Smooth muscle cell of bladder (primary cell): ENCODE results near the gene OR51S1. TPM values are rescaled to one million over a fixed set of nuclear protein-coding genes. Genes with fewer than 3 reads are reported as not detected.

ENCODE experiments used
- total RNA-seq: library from RNA; depleted of rRNA; stranded (reverse); fragments of >200 nt; gene quantifications from 2 replicates; pipeline ENCODE4 v1.2.3, GENCODE V29; 2014

The OR51S1 gene
- total RNA-seq, result not detected in 2 replicates

GRCh38 chr11:4848908-4849532 lies at the start of gene OR51S1:
TSS of gene OR51S1 (minus strand) at chr11:4849208. CDS start at chr11:4849208, 0 bp downstream.

GRCh38 chr11:4881860-4882500 lies 33.0 kb upstream of the OR51S1 start, which contains the start of gene OR51T1:
TSS of gene OR51T1 (plus strand) at chr11:4881900. CDS start at chr11:4881900, 0 bp downstream.

GRCh38 chr11:4821021-4821420 lies 28.0 kb downstream of the OR51S1 start, which contains the start of gene OR51F2:
TSS of gene OR51F2 (plus strand) at chr11:4821321. CDS start at chr11:4821422, 101 bp downstream.

GRCh38 chr11:4804280-4804679 lies 44.7 kb downstream of the OR51S1 start, which contains the start of gene OR52R1:
TSS of gene OR52R1 (minus strand) at chr11:4804380. CDS start at chr11:4804380, 0 bp downstream.

Other genes with a start within 250 kb of the OR51S1 start
- gene TRIM68, start 241.0 kb downstream of the OR51S1 start, total RNA-seq, result 6.0 and 7.5 TPM in 2 replicates
- gene OR51D1, start 211.7 kb downstream of the OR51S1 start, total RNA-seq, result not detected in 2 replicates
- 0.09 TPM in 1 of 2 replicates, not detected in the other for gene OR51E1, start 205.2 kb downstream of the OR51S1 start, total RNA-seq
- gene OR51E2, start 151.4 kb downstream of the OR51S1 start, total RNA-seq, result 0.09 TPM in 1 of 2 replicates, not detected in the other
- gene MMP26, start 144.4 kb downstream of the OR51S1 start, total RNA-seq, result not detected in 2 replicates
- not detected in 2 replicates for gene OR51F1, start 79.3 kb downstream of the OR51S1 start, total RNA-seq
- gene OR52R1, start 44.8 kb downstream of the OR51S1 start, total RNA-seq, result not detected in 2 replicates
- not detected in 2 replicates for gene OR51F2, start 27.9 kb downstream of the OR51S1 start, total RNA-seq
- gene OR51T1, start 32.7 kb upstream of the OR51S1 start, total RNA-seq, result not detected in 2 replicates
- not detected in 2 replicates for gene OR51A7, start 54.6 kb upstream of the OR51S1 start, total RNA-seq
- not detected in 2 replicates for gene OR51G2, start 70.1 kb upstream of the OR51S1 start, total RNA-seq
- not detected in 2 replicates for gene OR51G1, start 75.1 kb upstream of the OR51S1 start, total RNA-seq
- gene OR51A4, start 98.4 kb upstream of the OR51S1 start, total RNA-seq, result not detected in 2 replicates
- not detected in 2 replicates for gene OR51A2, start 106.5 kb upstream of the OR51S1 start, total RNA-seq
- gene OR51L1, start 145.6 kb upstream of the OR51S1 start, total RNA-seq, result under 0.01 TPM in 1 of 2 replicates, not detected in the other
- not detected in 2 replicates for gene OR52J3, start 197.3 kb upstream of the OR51S1 start, total RNA-seq
- gene OR52E2, start 210.4 kb upstream of the OR51S1 start, total RNA-seq, result not detected in 2 replicates
- not detected in 2 replicates for gene OR52E1, start 220.4 kb upstream of the OR51S1 start, total RNA-seq